Measurements from ENCODE around the gene SMAD6. TPM values are rescaled to one million over a fixed set of nuclear protein-coding genes. Genes with fewer than 3 reads are reported as not detected.

The SMAD6 gene
- total and polyA plus RNA-seq, 9 of the 15 experiments (the other 6 are each of a cell fraction or from before 2014, with no cell fraction given): 0.10 to 15.5 (median 3.7) TPM

- TF ChIP-seq, protein P1, sequence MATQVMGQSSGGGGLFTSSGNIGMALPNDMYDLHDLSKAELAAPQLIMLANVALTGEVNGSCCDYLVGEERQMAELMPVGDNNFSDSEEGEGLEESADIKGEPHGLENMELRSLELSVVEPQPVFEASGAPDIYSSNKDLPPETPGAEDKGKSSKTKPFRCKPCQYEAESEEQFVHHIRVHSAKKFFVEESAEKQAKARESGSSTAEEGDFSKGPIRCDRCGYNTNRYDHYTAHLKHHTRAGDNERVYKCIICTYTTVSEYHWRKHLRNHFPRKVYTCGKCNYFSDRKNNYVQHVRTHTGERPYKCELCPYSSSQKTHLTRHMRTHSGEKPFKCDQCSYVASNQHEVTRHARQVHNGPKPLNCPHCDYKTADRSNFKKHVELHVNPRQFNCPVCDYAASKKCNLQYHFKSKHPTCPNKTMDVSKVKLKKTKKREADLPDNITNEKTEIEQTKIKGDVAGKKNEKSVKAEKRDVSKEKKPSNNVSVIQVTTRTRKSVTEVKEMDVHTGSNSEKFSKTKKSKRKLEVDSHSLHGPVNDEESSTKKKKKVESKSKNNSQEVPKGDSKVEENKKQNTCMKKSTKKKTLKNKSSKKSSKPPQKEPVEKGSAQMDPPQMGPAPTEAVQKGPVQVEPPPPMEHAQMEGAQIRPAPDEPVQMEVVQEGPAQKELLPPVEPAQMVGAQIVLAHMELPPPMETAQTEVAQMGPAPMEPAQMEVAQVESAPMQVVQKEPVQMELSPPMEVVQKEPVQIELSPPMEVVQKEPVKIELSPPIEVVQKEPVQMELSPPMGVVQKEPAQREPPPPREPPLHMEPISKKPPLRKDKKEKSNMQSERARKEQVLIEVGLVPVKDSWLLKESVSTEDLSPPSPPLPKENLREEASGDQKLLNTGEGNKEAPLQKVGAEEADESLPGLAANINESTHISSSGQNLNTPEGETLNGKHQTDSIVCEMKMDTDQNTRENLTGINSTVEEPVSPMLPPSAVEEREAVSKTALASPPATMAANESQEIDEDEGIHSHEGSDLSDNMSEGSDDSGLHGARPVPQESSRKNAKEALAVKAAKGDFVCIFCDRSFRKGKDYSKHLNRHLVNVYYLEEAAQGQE (IDR thresholded peaks at IDR 0.05; ENCODE audit: borderline replicate concordance): no peak
- TF ChIP-seq, protein P1 (CRISPR knock-in tag; IDR thresholded peaks at IDR 0.05; ENCODE audit: low read depth): 0 out of 2 replicates have a peak, but pooled peaks have one; percentile 21
- TF ChIP-seq, protein P2, sequence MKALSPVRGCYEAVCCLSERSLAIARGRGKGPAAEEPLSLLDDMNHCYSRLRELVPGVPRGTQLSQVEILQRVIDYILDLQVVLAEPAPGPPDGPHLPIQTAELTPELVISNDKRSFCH (CRISPR knock-in tag; IDR thresholded peaks at IDR 0.05): no peak
- TF ChIP-seq, protein P2 (tag; IDR thresholded peaks at IDR 0.05): no peak
- TF ChIP-seq NBN (IDR thresholded peaks at IDR 0.05; ENCODE audit: low read depth) (0 out of 2 replicates have a peak, but pooled peaks have one; percentile 13), SRSF7 (optimal IDR thresholded peaks at IDR 0.05; ENCODE audit: low read depth, low read length) (no peak), ZNF3 (CRISPR knock-in tag; IDR thresholded peaks at IDR 0.05) (no peak), NUFIP1 (IDR thresholded peaks at IDR 0.05; ENCODE audit: partially characterized antibody) (no peak), SAFB (IDR thresholded peaks at IDR 0.05; ENCODE audit: borderline replicate concordance, low read depth, low read length) (0 out of 2 replicates have a peak, but pooled peaks have one; percentile 21), E2F6 (IDR thresholded peaks at IDR 0.05; ENCODE audit: borderline replicate concordance in 1 of 2, extremely low read depth in 1 of 2, insufficient read depth in 1 of 2, insufficient read length in 1 of 2, low read depth in 1 of 2, low read length in 1 of 2, poor library complexity in 1 of 2, severe bottlenecking in 1 of 2) (no peak), PRPF4 (IDR thresholded peaks at IDR 0.05; ENCODE audit: insufficient read depth, low read depth, low read length, poor library complexity, severe bottlenecking) (no peak), SRSF3 (IDR thresholded peaks at IDR 0.05; ENCODE audit: insufficient read depth, low read length) (no peak), ZNF436 (CRISPR knock-in tag; IDR thresholded peaks at IDR 0.05) (no peak), ELF2 (CRISPR knock-in tag; IDR thresholded peaks at IDR 0.05) (no peak), POLR2A (conservative IDR thresholded peaks at IDR 0.05) (peak; percentile 65)
Observed at GRCh38 chr15:66701422-66702034, 508 bp upstream of the SMAD6 start (continued).

Measured in K562 (cell line).